ENCODE results near the gene CAPN12. TPM values are rescaled to one million over a fixed set of nuclear protein-coding genes. Genes with fewer than 3 reads are reported as not detected.

The CAPN12 gene
- polyA plus RNA-seq, 2 of the 4 experiments (the other 2 are of a cell fraction): 10.0 to 11.7 TPM

DNA sequence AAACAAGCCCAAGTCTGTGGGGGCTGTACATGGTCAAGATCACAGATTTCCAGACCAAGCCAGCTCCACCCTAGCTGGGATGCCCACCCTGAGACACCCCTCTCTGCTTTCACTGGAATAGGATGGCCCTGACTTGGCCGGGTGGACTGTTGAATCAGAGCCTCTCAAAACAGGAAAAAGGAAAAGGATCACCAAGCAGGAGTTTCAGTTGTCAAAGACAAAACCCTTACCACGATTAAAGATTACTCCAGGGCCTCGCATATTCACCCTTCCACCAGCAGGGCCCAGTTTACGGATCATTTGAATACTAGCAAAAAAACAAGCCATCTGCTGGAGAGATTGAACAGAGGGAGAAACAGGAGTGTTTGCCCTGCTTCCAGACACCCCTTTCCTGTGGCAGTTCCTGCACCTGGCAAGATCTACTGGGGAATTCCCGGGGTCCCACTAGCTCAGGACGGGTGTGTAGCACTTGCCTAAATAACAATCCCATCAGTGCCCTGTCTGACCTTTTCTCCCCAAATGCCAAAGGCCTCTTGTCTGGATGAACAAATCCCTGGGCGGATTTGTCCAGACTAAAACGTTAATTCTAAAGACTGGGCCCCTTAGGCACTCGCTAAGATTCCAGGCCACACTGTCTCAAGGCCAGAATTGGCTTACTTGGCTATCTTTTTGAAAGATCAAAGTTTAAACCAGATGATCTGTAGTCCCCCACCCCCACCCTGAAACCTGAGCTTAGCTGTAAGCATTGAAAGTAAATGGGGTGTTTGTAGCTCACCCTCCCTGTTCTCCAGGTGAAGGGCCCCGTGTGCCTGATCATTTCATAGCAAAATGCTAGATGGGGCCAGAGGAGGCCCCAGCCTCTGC, 58.4 kb downstream of the CAPN12 start (continued):
- peak in 1 of 2 experiments; percentile 64; a peak in 1 of 5 replicates for TF ChIP-seq JUN (IDR thresholded peaks at IDR 0.05)
- TF ChIP-seq MYC (IDR thresholded peaks at IDR 0.05; ENCODE audit: borderline replicate concordance, low read length): peak; percentile 58; the same call in 1 of the 2 replicates
- peak; percentile 67; the same call in 1 of the 2 replicates for TF ChIP-seq TP53 (CRISPR knock-in tag; IDR thresholded peaks at IDR 0.05)
- no peak; the same call in 1 of the 2 replicates for TF ChIP-seq HOXA7 (CRISPR knock-in tag; IDR thresholded peaks at IDR 0.05)
- TF ChIP-seq NR3C1 (IDR thresholded peaks at IDR 0.05): no peak
- no peak for TF ChIP-seq RCOR1 (IDR thresholded peaks at IDR 0.05; ENCODE audit: low read depth, low read length)

DNA sequence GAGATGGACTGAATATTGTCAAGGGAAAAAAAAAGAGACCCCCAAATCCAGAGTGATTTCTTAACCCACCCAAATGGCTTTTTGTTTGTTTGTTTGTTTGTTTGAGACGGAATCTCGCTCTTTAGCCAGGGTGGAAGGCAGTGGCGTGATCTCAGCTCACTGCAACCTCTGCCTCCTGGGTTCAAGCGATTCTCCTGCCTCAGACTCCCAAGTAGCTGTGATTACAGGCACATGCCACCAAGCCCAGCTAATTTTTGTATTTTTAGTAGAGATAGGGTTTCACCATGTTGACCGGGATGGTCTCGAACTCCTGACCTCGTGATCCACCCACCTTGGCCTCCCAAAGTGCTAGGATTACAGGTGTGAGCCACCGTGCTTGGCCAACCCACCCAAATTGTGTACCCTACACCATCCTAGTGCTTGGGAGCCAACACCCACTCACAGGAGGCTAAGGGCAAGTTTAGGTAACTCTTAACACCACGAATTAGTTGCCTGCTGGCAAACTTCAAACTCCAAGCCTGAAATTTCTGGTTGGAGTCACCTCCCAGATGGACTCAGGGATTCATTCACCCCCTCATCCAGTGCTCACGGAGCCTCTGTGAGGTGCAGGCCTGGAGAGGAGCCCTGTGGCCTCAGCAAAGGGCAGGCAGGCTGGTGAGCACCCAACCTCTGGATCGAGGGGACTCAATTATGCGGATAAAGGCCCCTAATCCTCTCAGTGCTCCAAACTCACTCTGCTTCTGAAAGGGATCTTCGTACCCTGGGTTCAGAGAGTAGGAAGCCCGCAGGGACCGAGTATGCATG, 59.2 kb downstream of the CAPN12 start:
- Histone ChIP-seq H3K4me2 (peak overlapping the region; percentile 78), H3K27ac (peak overlapping the region; percentile 93 to 94), H3K9me3 (peaks cover 7% of the 10 kb centered on the region; the same call in 2 of the 3 replicates), H3K4me3 (peak overlapping the region; percentile 24; the same call in 2 of the 3 replicates), H3K4me1 (peaks cover 90% of the 10 kb centered on the region)
- 45% methylated on average over 15 of the region's 15 CpGs for WGBS (ENCODE audit: missing lambda C conversion rate)
- FAIRE-seq (no peak), ATAC-seq (no peak), DNase-seq (ENCODE audit: low read depth in 1 of 2, low spot score in 1 of 2) (no peak)
- TF ChIP-seq MAFK (IDR thresholded peaks at IDR 0.05; ENCODE audit: partially characterized antibody) (no peak), HOXB13 (CRISPR knock-in tag; IDR thresholded peaks at IDR 0.05; ENCODE audit: low read depth) (peak; percentile 54; the same call in 1 of the 2 replicates), ZNF302 (CRISPR knock-in tag; IDR thresholded peaks at IDR 0.05) (peak; percentile 61), NPAS2 (CRISPR knock-in tag; IDR thresholded peaks at IDR 0.05; ENCODE audit: borderline replicate concordance) (no peak), FOXS1 (CRISPR knock-in tag; IDR thresholded peaks at IDR 0.05) (peak; percentile 6; the same call in 1 of the 2 replicates), ESRRA (IDR thresholded peaks at IDR 0.05; ENCODE audit: borderline replicate concordance, low read length) (no peak), EP300 (IDR thresholded peaks at IDR 0.05) (no peak; a peak in 1 of 5 replicates), HOXA7 (CRISPR knock-in tag; IDR thresholded peaks at IDR 0.05) (peak; percentile 96), CHD2 (IDR thresholded peaks at IDR 0.05; ENCODE audit: low read length, partially characterized antibody) (no peak), NFE2L2 (conservative IDR thresholded peaks at IDR 0.05; ENCODE audit: low read length) (no peak), HOXB5 (CRISPR knock-in tag; IDR thresholded peaks at IDR 0.05) (no peak), EHF (CRISPR knock-in tag; IDR thresholded peaks at IDR 0.05) (peak; percentile 82), POLR2A (IDR thresholded peaks at IDR 0.05; ENCODE audit: low read length) (no peak), SMC3 (IDR thresholded peaks at IDR 0.05) (no peak), ZSCAN20 (CRISPR knock-in tag; IDR thresholded peaks at IDR 0.05) (0 out of 2 replicates have a peak, but pooled peaks have one; percentile 43), GATA3 (IDR thresholded peaks at IDR 0.05; ENCODE audit: borderline replicate concordance) (no peak), RFX5 (IDR thresholded peaks at IDR 0.05) (no peak), SREBF2 (IDR thresholded peaks at IDR 0.05) (no peak), POLR2AphosphoS2 (conservative IDR thresholded peaks at IDR 0.05; ENCODE audit: low read length) (no peak), FOSB (CRISPR knock-in tag; IDR thresholded peaks at IDR 0.05) (peak; percentile 91; the same call in 1 of the 2 replicates), JUN (IDR thresholded peaks at IDR 0.05) (0 out of 5 replicates have a peak, but pooled peaks of 1 of the 2 experiments have one; percentile 5), ZC3H11A (IDR thresholded peaks at IDR 0.05) (peak; percentile 15; the same call in 1 of the 2 replicates)
- TF ChIP-seq, protein P1, sequence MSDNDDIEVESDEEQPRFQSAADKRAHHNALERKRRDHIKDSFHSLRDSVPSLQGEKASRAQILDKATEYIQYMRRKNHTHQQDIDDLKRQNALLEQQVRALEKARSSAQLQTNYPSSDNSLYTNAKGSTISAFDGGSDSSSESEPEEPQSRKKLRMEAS (IDR thresholded peaks at IDR 0.05): no peak
- TF ChIP-seq, protein P2, sequence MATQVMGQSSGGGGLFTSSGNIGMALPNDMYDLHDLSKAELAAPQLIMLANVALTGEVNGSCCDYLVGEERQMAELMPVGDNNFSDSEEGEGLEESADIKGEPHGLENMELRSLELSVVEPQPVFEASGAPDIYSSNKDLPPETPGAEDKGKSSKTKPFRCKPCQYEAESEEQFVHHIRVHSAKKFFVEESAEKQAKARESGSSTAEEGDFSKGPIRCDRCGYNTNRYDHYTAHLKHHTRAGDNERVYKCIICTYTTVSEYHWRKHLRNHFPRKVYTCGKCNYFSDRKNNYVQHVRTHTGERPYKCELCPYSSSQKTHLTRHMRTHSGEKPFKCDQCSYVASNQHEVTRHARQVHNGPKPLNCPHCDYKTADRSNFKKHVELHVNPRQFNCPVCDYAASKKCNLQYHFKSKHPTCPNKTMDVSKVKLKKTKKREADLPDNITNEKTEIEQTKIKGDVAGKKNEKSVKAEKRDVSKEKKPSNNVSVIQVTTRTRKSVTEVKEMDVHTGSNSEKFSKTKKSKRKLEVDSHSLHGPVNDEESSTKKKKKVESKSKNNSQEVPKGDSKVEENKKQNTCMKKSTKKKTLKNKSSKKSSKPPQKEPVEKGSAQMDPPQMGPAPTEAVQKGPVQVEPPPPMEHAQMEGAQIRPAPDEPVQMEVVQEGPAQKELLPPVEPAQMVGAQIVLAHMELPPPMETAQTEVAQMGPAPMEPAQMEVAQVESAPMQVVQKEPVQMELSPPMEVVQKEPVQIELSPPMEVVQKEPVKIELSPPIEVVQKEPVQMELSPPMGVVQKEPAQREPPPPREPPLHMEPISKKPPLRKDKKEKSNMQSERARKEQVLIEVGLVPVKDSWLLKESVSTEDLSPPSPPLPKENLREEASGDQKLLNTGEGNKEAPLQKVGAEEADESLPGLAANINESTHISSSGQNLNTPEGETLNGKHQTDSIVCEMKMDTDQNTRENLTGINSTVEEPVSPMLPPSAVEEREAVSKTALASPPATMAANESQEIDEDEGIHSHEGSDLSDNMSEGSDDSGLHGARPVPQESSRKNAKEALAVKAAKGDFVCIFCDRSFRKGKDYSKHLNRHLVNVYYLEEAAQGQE (IDR thresholded peaks at IDR 0.05): no peak
- TF ChIP-seq, protein P3, sequence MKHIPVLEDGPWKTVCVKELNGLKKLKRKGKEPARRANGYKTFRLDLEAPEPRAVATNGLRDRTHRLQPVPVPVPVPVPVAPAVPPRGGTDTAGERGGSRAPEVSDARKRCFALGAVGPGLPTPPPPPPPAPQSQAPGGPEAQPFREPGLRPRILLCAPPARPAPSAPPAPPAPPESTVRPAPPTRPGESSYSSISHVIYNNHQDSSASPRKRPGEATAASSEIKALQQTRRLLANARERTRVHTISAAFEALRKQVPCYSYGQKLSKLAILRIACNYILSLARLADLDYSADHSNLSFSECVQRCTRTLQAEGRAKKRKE (CRISPR knock-in tag; IDR thresholded peaks at IDR 0.05; ENCODE audit: low read depth): peak; percentile 68; the same call in 1 of the 2 replicates
- TF ChIP-seq, protein P4, sequence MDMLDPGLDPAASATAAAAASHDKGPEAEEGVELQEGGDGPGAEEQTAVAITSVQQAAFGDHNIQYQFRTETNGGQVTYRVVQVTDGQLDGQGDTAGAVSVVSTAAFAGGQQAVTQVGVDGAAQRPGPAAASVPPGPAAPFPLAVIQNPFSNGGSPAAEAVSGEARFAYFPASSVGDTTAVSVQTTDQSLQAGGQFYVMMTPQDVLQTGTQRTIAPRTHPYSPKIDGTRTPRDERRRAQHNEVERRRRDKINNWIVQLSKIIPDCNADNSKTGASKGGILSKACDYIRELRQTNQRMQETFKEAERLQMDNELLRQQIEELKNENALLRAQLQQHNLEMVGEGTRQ (IDR thresholded peaks at IDR 0.05): no peak
- POLR2A ChIA-PET: interaction anchor here (0.6 kb wide), 1 partner anchor 15 kb away, joined by 3 read pairs; no protein-coding TSS in a partner anchor
- CTCF ChIA-PET: interaction anchor here (0.7 to 33.1 kb wide), 13 partner anchors 9 to 282 kb away, joined by 3 to 764 read pairs (median 5); partner anchors contain the start of genes ACTN4 and FAM98C
